Measurements from ENCODE around the gene RNF14. TPM values are rescaled to one million over a fixed set of nuclear protein-coding genes. Genes with fewer than 3 reads are reported as not detected.

Gene RNF14
- total and polyA plus RNA-seq, 2 of the 8 experiments (the other 6 are each of a cell fraction or from before 2014, with no cell fraction given) = 4.7 to 20.2 TPM

GRCh38 chr5:141997358-141997960, 28.6 kb downstream of the RNF14 start:
- ChIA-PET POLR2A (ENCODE audit: partially characterized antibody) (no interaction called here), CTCF (ENCODE audit: partially characterized antibody) (interaction anchor here (1.0 to 3.2 kb wide), 5 partner anchors 12 to 332 kb away, joined by 3 to 18 read pairs (median 3); no protein-coding TSS in a partner anchor)
- no peak overlapping the region for H3K4me3 ChIP-seq (ENCODE audit: extremely low read depth in 1 of 4, insufficient read depth in 2 of 4, low read depth in 3 of 4, low read length in 4 of 4)
- H3K27me3 ChIP-seq (replicated peaks in 1 of 4; ENCODE audit: control insufficient read depth in 3 of 4, extremely low read depth in 1 of 4, insufficient read depth in 3 of 4, low read length in 3 of 4) = no peaks in the 10 kb centered on the region
- H2BK120ac ChIP-seq (replicated peaks; ENCODE audit: low read depth, low read length) = no peak overlapping the region
- H2BK20ac ChIP-seq (ENCODE audit: low read length) = no peak overlapping the region
- WGBS, 2 experiments (ENCODE audit: extremely low coverage in 1 of 2, insufficient coverage in 1 of 2, insufficient read length in 1 of 2, insufficient replicate concordance in 2 of 2, low coverage in 1 of 2, low lambda C conversion rate in 2 of 2, missing lambda C conversion rate in 1 of 2) = 70% methylated on average over 6 of the region's 6 CpGs; no CpG with 5 or more reads in 1 of the 2 experiments
- no peak overlapping the region for H4K8ac ChIP-seq (ENCODE audit: extremely low read depth, insufficient read depth, low read length)
- H2BK12ac ChIP-seq (ENCODE audit: low read depth, low read length) = no peak overlapping the region
- H3K23me2 ChIP-seq (ENCODE audit: low read depth, low read length) = no peaks in the 10 kb centered on the region
- H2BK15ac ChIP-seq (ENCODE audit: low read length) = no peak overlapping the region
- no peak overlapping the region for H3K4ac ChIP-seq (replicated peaks; ENCODE audit: insufficient read length, low read depth, low read length)
- H2AK5ac ChIP-seq (ENCODE audit: low read depth, low read length) = no peak overlapping the region
- no peak overlapping the region for H3K18ac ChIP-seq (ENCODE audit: extremely low read depth, low read length)
- no peak overlapping the region for H3K23ac ChIP-seq (ENCODE audit: insufficient read length)
- H3K56ac ChIP-seq (replicated peaks; ENCODE audit: insufficient read length, low read depth, low read length) = no peak overlapping the region
- no peak overlapping the region for H3K14ac ChIP-seq (ENCODE audit: insufficient read length)
- H2BK5ac ChIP-seq (ENCODE audit: low read depth, low read length) = no peak overlapping the region
- no peak overlapping the region for H4K5ac ChIP-seq (ENCODE audit: insufficient read length, low read depth, low read length)
- H3K9ac ChIP-seq (replicated peaks in 1 of 4; ENCODE audit: extremely low read depth in 1 of 4, low read depth in 3 of 4, low read length in 3 of 4) = no peak overlapping the region
- H3K27ac ChIP-seq (ENCODE audit: low read depth, low read length) = no peak overlapping the region
- no peaks in the 10 kb centered on the region for H3K9me3 ChIP-seq (ENCODE audit: insufficient read depth in 2 of 2, low read depth in 1 of 2, low read length in 1 of 2)
- FAIRE-seq (no peak), DNase-seq (ENCODE audit: low read depth in 1 of 2, low spot score in 2 of 2) (no peak)
- no peak overlapping the region for H2AFZ ChIP-seq (ENCODE audit: low read length)
- H4K91ac ChIP-seq (replicated peaks; ENCODE audit: insufficient read length, low read length) = no peak overlapping the region
- H3K79me2 ChIP-seq (ENCODE audit: control insufficient read depth in 1 of 2, insufficient read depth in 2 of 2, low read length in 2 of 2) = 0 out of 4 replicates have a peak, but pooled peaks cover 0 to 3% of the 10 kb centered on the region in 2 experiments
- H3K4me1 ChIP-seq (replicated peaks in 1 of 4; ENCODE audit: control insufficient read depth in 3 of 4, insufficient read depth in 4 of 4, low read length in 3 of 4) = no peaks in the 10 kb centered on the region
- peaks cover 3 to 26% (median 12%) of the 10 kb centered on the region in 4 experiments; a peak in 6 of 8 replicates for H3K36me3 ChIP-seq (ENCODE audit: control insufficient read depth in 2 of 4, insufficient read depth in 4 of 4, low read length in 3 of 4)
- no peak overlapping the region for H3K4me2 ChIP-seq (ENCODE audit: insufficient read depth in 1 of 2, low read depth in 2 of 2, low read length in 2 of 2)
- H4K20me1 ChIP-seq (replicated peaks in 1 of 2; ENCODE audit: control insufficient read depth in 1 of 2, insufficient read depth in 2 of 2, low read length in 2 of 2) = no peaks in the 10 kb centered on the region
- H3K79me1 ChIP-seq (ENCODE audit: low read depth, low read length) = no peaks in the 10 kb centered on the region
- TF ChIP-seq YY1 (IDR thresholded peaks at IDR 0.05; ENCODE audit: low read depth, low read length) (no peak), PHF8 (conservative IDR thresholded peaks at IDR 0.05; ENCODE audit: low read depth, low read length) (no peak)

All from H1 (cell line).